NCI-H2196 (cell line): ENCODE results near the gene KRTAP22-1.

Experiments used
- DNase-seq: peaks from one replicate; lab custom pipeline; 2025; ENCODE audit not compliant: unreplicated experiment; lab: John Stamatoyannopoulos, UW

The KRTAP22-1 gene

DNA sequence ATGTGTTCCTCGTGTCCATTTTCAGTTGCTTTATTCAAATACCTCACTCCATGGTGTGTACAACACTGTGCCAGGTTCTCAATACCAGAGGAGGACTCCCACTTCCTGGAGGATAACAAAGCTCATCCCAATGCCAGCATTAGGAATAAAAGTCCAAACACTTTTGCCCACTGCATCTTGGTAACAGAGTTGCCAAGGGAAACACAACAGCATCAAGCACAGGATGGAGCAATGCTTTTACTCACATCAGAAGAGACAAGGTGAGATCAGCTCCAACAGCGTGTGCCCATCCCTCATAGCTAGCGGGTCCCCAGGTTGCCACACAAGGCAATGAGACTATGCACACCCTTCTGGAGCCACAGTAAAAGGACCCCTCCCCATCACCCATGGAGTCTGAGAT is 22.5 kb downstream of the KRTAP22-1 start:
- DNase-seq: no peak

GRCh38 chr21:30625449-30626165 is 24.7 kb downstream of the KRTAP22-1 start:
- no peak for DNase-seq

DNA sequence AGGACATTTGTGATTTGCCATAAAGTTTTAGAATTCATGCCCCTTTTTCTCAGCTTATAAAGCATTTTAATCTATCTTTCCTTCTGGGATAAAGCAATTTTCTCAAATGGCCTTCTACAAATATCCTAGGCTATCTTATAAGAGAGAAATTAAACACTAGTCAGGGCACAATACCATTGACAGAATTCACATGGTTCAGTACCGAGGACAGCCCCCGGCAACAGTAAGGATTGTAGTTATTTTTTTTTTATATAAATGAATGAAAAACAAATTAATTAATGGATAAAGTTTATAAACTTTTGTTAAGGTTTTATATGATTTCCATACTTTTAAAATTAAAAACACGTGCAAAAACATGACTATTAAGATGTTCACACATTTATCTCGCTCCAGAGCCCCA is 27.2 kb downstream of the KRTAP22-1 start:
- no peak for DNase-seq

- no peak for DNase-seq
Measured at GRCh38 chr21:30629200-30629599, 28.3 kb downstream of the KRTAP22-1 start.

DNA sequence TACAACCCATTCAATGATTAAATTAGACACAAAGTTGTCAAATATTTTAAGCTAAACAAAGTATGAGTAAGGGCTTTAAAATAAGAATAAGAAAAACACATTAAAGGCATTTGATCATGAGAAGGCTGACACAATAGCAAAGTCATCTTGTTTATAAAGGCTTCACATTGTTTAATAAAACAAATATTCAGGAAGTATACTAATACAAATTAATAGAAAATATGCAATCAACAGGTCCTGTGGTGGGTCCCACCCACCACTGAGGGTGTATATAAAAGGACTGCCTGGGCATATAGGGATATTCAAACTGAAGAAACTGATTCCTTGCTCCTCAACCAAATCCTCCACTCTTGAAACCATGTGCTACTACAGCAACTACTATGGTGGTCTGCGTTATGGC is 34.0 kb downstream of the KRTAP22-1 start, which contains the start of gene KRTAP20-2:
Gene KRTAP20-2, plus strand, starts transcription at position 301 of the 400 bp plus-strand sequence. Its CDS starts 58 bp downstream, at position 359.
- no peak for DNase-seq

- no peak for DNase-seq
Measured at GRCh38 chr21:30638686-30639085, 37.8 kb downstream of the KRTAP22-1 start.

GRCh38 chr21:30642564-30642963 is 41.7 kb downstream of the KRTAP22-1 start, which contains the start of gene KRTAP20-3:
Gene KRTAP20-3, plus strand, starts transcription at chr21:30642864.
- no peak for DNase-seq

- DNase-seq: no peak
Measured at GRCh38 chr21:30646904-30647414, 46.1 kb downstream of the KRTAP22-1 start.
